LHCN-M2 (cell line): ENCODE data around the gene PTPRQ. TPM values are rescaled to one million over a fixed set of nuclear protein-coding genes. Genes with fewer than 3 reads are reported as not detected.
A peak's percentile ranks its signal among the peaks of the same experiment; 100 is the strongest.
"Not testable (repeated sequence)": the region's sequence is repeated elsewhere in the genome, so short reads cannot be mapped to it uniquely, and the experiment has no call there.

Experiments
- DNase-seq: peaks from one replicate; pipeline ENCODE4 v3.0.0-alpha.2; 2012; ENCODE audit warnings: low read depth
- total RNA-seq: library from RNA; depleted of rRNA; stranded (reverse); fragments of >200 nt; gene quantifications from 2 replicates; pipeline ENCODE4 v1.2.3, GENCODE V29; 2014

The PTPRQ gene
- total RNA-seq, 1 experiment from 2014 or later: 10.0 TPM

DNA sequence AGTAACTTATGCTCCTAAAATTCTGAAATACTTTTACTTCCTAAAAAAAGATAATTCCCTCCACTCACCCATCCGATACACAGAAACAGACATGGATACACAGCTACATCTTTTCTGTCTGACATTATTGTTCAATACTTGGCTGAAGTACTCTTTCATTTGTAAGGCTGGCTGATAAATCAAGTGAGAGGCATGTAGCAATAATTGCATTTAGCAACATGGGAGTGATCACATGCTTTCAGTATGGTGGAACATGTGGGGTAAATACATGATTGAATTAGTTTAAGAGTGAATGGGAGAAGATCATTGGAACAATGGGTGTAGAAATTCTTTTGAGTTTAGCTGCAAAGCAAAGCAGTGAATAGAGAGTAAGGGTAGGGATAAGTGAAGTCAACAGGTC, 25.6 kb downstream of the PTPRQ start:
- no peak for DNase-seq

DNA sequence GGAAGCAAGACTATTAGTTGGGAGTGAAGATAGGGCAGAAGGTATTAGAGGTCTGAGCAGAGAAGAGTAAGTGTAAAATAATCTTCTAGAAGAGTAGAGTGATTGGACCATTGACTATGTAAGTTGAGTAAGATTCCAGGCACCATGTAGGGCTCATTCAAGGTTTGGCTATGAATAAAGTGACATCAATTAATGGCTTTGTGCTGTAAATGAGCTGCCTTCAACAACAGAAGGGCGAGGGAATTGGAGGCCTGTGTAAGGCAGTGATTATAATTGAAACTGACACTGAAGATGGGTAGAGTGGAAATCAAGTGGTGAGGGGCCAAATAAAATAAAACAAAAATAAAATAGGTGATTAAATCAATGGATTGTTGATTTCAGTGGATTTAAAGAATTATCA, 26.4 kb downstream of the PTPRQ start:
- DNase-seq: no peak

DNA sequence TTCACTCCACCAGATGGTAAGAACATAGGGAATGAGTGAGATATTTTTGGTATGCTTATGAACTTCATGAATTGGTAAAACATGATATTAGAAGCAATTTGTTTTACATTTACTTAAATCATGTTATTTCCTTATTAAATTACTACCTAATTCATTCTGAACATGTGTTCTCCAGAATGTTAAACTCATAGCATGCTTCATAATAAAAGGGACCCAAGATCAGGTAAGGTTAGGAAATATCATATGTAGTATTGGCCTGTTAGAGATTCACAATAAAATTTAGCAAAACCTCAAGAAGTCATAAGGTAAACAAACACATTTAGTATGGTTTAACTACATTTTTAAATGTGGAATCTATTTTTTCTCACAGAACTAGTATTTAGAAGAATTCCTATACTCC, 28.2 kb downstream of the PTPRQ start:
- DNase-seq: no peak

DNA sequence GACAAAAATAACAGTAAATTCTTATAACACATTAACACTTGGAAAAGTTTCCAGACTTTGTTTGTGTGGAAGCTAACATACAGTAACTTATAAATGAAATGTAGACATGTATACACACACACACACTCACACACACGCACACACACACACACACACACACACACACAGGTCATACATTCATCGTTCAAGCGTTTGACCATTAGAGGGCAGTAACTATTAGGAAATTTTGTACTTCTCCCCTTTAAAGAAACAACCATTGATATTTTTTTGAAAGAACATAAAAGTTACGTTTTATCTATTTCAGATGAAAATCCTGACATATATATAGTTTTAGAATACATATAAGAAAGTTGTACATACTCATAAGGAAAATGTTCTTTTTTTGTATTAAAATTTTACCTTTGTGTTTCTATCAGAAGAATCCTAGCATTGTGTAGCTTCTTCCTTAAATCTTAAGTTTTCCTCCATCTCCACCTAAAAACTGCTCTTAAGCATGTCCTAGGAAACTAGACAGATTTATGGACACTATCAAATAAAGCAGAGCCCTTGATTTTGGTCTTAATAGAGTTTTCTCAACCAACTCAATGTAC, 29.0 kb downstream of the PTPRQ start:
- peak; percentile 89 for DNase-seq

DNA sequence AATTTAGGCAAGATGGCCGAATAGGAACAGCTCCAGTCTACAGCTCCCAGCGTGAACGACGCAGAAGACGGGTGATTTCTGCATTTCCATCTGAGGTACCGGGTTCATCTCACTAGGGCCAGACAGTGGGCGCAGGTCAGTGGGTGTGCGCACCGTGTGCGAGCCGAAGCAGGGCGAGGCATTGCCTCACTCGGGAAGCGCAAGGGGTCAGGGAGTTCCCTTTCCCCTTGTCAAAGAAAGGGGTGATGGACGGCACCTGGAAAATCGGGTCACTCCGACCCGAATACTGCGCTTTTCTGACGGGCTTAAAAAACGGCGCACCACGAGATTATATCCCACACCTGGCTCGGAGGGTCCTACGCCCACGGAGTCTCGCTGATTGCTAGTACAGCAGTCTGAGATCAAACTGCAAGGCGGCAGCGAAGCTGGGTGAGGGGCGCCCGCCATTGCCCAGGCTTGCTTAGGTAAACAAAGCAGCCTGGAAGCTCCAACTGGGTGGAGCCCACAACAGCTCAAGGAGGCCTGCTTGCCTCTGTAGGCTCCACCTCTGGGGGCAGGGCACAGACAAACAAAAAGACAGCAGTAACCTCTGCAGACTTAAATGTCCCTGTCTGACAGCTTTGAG, 33.6 kb downstream of the PTPRQ start:
- not testable (repeated sequence) for DNase-seq

DNA sequence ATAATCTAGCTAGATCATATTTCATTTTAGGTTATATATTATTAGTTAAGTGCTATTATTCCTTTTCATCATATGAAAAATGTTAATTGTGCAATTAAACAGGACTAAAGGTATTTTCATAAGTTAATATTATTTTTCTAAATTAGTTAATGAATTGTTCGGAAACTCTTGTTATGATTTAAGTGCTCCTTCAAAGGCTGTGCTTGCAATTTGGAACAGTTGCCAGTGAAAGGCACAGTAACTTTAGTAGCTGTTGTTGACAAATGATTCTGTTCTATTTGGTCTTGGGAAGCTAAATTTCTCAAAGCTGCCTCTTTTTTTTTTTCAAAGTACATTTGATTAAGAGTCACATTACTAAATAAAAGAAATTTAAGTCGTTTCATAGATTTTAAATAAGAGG, 40.7 kb downstream of the PTPRQ start:
- DNase-seq: no peak

DNA sequence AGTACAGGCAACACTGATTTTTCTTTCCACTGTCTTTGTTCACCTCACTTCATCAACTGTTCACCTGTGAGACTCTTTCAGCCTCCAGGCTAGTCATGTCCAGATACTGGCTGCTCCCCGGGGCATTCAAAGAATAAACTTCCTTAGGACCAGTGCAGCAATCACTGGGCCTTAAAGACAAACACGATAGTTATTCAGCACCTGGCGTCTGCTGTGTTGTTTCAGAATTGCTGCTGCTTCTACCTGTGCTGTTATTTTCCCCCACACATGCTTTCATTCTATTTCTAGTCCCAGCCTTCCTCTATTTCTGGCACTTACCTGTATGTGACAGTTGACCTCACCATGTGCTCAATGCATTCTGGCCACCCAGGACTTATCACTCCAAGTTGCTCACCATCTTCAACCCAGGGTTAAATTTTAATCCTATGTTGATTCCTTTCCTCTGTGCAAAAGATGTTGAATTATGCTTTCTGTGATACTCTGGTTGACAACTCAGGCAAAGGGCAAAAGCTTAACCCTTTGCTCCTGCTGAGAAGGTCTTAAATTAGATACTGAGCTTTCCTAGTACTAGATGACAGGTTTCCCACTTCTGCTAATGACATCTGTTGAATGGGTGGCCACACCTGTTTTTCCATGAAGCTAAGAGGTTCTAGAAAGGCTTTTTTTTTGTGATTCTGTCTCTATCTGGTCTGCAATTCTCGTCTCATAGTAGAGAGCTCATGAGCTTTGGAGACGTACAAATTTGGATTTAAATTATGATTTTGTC, 41.4 kb downstream of the PTPRQ start:
- no peak for DNase-seq

DNA sequence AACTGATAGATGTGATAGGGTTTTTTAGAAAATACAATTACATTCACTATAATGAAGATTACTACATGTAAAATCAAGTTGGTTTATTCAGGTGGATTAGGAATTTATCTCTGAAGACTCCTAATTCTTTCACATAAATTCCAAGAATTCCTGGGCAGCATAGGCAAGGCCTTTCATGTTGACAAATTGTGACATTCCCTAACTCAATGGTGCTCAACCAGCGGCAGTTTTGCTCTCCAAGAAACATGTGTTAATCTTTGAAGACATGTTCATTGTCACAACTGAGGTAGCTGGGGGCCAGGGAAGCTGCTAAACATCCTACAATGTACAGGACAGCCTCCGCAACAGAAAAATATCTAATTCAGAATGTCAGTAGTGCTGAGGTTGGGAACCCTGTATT, 46.3 kb downstream of the PTPRQ start:
- DNase-seq: no peak

DNA sequence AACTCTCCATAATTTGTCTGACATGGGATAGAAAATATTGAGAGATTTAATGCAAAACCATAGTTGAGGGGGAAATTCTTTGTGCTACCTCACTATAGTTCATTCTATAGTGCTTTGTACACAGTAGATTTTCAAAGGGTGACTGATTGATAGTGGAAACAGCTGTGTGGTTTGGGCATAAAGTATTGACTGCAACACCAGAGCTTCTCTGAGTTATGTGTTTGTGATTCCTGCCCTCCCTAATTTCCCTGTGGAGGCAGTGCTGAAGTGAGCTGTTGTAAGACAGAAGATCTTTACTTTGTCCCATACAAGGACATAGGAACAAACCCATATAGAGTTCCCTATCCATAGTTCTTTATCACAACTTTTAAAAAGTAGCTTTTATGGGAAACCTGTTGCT, 47.1 kb downstream of the PTPRQ start:
- peak; percentile 65 for DNase-seq

DNA sequence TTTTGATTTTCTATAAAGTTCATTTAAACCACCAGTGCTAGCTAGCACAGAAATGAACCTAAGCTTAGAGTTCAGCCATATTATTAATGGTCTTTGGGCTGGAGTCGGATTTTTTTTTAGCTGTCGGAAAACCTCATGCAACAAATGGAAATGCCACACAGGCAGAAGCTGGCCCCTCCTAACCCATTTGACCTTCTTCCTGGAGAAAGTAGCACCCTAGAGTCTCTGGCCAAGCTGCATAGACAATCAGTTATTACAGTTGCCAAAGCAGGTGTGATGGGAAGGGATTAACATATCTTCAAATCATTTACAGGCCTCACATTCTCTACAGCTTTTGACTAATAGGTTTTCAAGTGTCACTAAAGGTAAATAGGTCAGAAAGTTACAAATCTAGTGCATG, 49.4 kb downstream of the PTPRQ start:
- DNase-seq: no peak

DNA sequence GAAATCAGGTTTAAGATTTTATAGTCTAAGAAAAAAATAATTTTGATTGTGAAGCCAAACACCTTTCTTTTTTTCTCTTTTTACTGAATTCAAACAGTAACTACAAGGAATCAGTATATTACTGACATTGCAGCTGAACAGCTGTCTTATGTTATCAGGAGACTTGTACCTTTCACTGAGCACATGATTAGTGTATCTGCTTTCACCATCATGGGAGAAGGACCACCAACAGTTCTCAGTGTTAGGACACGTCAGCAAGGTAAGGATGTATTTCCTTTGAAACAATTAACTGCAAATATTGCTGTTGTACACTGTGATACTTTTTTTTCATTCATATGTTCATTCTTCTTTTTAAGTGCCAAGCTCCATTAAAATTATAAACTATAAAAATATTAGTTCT, 50.8 kb downstream of the PTPRQ start:
- DNase-seq: no peak

DNA sequence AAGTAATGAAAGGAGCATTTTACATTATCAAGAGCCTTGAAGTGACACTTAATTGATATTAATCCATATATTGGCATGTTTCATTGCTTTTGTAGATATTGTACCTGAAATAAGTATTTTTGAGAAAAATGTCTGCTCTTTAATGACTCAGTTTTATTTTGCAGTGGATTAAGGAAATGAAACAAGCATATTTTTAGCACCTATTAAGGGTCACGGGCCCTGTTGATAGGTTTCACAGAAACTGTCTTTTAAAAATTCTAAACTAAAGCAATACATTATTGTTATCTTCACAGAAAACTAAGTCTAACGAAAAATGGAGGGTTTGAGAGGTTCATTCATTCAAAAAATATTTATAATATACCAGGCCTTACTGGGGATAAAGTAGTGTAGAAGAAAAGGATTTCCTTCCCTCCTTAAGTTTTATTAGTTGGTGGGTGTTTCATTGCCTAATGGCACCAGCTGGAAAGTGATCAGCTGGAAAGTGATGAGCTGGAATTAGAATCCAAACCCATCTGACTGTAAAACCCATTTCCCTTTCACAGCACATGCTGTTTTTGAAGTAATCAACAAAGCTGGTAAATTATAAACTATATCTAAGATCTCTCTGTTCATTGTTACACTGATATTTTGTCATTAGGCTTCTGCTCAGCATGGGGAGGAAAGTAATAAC, 54.2 kb downstream of the PTPRQ start:
- no peak for DNase-seq

DNA sequence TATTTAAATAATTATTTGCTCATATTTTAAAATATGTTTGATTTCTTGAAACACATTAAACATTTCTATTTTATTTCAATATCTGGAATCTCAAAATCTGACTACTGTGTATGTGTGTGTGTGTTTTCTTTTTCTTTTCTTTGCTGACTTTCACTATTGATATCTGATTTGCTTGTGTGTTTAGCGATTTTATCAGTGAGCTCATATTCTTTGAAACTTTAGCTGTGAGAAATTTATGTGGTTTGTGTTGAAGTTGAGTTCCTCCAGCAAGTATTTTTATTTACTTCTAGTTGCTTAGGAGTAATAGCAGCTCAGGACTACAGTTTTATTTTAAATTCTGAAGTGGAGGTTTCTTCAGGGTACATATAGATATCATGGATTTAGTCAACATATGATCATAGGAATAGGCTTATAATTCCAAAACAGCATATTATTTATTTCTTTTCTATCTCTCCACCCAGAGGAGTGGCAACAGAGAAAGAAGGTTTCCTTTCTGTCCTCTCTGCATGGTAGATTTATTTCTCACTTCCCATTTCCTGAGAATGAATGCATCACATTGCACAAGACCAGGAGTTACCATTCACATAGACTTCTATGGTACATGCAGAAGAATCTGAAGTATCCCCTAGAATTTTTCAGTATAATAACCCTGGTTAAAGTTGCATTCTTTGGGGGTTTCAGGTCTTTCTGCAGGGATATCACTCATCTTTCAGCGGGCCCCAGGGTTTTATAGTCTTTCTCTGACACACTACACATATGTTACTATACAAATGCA, 60.5 kb downstream of the PTPRQ start:
- DNase-seq: no peak

DNA sequence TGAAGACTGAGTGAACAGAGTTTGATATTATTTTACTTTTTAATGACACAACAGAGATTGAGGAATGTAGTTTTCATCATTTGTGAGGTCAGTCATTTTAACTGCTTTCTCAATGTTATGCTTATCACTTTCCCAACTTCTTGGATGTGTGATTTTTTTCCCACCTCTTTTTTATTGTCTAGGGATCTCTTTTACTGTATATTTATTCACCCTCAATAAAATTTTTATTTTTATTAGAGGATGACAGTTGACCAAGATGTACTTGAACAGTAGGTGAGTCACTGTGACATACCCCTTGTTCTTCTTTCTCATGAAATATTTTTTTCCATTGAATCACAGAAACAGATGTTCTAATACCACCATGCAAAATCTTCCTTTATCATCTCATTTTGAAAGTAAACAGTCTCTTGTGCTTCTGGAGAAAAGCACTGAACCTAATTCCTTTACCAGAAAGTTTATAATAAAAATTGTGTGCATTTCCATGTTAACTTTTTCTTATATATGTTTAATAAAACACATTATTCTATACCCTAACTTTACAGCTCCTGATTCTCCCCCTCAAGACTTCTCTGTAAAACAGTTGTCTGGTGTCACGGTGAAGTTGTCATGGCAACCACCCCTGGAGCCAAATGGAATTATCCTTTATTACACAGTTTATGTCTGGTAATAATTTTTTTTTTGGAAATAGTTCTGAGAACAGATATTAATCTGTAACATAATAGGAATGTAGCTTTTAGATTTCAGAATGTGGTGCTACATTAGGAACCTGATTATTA, 65.9 kb downstream of the PTPRQ start:
- DNase-seq: peak; percentile 97

DNA sequence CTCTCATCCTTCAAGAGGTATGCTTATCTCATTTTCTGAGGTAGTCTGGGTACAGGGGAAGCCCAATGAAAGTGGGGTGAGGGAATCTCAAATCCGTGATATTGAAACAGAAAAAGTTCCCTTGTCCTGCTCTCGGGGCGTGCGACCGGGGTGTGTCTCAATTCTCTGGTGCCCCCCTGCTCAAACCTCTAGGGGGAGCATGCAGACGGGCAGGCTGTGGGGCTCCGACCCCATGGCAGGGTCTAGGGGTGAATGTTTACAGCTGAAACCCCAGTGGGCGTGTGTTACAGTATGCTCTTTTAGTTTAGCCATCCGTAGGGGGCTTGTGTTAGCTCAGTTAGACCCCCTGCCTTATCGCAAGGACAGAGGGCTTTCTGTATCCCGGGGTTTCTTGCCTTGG, 68.7 kb downstream of the PTPRQ start:
- no peak for DNase-seq

DNA sequence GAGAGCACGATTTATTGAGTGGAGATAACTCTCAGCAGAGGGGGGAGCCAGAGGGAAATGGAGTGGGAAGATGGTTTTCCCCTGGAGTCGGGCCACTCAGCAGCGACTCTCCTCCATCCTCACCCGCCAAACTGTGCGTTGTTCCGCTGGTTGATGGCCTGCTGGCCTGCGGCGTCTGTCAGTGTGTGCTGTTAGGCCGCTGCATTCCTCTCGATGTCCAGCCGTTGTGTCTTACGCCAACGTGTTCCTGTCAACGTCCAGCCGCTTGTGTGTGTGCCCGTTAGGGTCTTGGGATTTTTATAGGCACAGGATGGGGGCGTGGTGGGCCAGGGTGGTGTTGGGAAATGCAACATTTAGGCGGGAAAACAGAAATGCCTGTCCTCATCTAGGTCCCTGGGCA, 69.2 kb downstream of the PTPRQ start:
- no peak for DNase-seq

DNA sequence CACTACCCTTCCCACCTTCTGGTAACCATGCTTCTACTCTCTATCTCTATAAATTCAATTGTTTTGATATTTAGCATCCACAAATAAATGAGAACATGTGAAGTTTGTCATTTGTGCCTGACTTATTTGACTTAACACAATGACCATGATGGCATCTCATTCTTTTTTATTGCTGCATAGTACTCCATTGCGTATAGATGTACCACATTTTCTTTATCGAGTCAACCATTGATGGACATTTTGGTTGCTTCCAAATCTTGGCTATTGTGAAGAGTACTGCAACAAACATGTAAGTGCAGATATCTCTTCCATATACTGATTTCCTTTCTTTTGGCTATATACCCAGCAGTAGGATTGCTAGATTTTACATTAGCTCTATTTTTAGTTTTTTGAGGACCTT, 73.6 kb downstream of the PTPRQ start:
- DNase-seq: no peak

DNA sequence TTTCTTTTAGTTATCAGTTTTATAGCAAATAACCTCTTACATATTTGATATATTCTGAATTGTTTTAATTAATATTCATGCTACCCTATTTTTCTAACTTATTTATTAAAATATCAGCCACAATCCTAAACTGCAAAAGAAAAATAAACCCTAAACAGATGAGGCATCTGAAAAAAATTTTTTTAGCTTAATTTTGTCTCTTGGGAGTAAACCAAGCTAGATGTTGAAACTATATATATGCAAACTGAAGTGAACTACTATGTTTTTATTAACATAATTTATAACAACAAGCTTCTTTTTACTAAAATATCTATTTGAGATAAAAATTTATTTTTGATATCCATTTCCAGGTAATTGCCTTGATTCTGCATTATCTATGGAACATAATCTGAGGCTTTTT, 87.6 kb downstream of the PTPRQ start:
- DNase-seq: no peak

DNA sequence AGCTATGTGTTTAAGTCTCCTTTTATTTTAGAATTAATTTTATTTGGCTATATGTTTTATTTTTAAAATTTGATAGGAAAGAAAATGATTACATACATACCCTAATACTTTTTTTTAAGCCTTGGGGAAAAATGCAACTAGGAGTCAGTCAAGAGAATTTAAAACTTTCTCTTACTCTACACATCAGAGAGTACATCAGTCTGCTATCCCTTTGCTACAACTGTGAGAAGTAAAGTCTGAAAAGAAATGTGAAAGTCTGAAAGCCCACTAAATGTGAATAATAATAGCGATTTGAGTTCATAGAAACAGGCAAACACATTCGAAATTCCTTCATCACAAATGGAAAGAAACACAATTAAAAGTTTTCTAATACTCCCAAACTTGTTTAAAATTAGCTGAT, 95.0 kb downstream of the PTPRQ start:
- DNase-seq: no peak

DNA sequence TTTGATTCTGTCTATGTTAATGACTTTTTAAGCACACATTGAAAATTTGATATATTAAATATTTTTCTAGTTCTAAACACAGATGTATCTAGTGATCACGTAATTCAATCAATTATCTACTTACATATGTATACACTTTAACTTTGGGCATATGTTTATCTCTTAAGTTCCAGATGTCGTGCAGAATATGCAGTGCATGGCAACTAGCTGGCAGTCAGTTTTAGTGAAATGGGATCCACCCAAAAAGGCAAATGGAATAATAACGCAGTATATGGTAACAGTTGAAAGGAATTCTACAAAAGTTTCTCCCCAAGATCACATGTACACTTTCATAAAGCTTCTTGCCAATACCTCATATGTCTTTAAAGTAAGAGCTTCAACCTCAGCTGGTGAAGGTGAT, 105.3 kb downstream of the PTPRQ start:
- DNase-seq: no peak

DNA sequence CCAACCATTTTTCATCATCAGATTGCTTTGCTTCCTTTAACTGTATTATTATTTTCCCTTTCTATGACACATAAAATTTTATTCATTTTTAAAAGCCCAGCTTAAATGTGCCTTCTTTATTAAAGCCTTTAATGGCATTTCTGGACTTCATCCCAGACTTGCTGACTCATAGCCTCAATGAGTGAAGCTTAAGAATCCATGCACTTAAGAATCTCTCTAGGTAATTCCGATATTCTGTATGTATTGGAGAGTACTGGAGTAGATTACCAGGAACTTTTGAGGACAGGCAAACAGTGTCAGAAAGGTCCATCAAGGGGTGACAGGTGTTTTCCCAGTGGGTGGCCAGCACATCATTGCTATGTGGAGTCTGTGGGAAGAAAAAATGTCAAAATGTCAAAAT, 107.9 kb downstream of the PTPRQ start:
- peak; percentile 97 for DNase-seq
